Putamen (tissue), 1 donor: ENCODE results near the gene URI1.
"Not testable (repeated sequence)": the region's sequence is repeated elsewhere in the genome, so short reads cannot be mapped to it uniquely, and the experiment has no call there.

Experiments
- DNase-seq: peaks from one replicate; pipeline ENCODE4 v3.0.0-alpha.2; 2016; ENCODE audit warnings: low spot score

Gene URI1

DNA sequence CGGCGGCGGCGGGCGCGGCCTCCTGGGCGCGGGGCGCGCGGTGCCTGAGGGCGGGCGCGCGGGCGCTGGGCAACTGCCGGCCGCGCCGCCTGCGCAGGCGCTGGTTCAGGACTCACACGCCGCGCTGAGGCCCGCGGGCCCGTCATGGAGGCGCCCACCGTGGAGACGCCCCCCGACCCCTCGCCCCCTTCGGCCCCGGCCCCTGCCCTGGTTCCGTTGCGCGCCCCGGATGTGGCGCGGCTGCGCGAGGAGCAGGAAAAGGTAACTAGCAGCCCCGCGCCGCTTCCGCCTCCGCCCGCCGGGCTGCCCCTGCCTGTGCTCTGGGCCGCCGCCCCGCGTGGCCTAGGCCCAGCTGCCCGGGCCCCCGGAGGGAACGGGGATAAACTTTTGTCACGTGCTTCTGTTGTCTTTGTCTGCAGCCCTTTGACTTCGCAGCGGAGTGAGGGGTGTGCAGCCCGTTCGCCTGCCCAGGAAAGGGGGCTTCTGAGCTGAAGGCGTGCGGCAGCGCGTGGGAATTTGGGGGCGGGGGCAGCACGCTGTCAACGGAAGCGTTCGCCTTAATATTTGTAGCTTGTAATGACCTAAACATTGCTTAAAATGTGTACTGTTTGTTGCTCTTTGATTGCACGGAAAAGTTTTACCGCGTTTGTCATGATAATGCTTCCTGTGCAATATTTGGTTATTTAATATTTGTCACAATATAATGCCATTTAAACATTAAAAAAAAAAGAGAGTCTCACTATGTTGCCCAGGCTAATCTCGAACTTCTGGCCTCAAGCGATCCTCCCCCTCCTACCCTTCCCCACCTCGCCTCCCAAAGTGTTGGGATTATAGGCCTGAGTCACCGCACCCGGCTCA, 594 bp downstream of the URI1 start:
- DNase-seq: no peak

- no peak for DNase-seq
Observed at GRCh38 chr19:29943615-29944014, 1.6 kb downstream of the URI1 start.

- DNase-seq: no peak
Observed at GRCh38 chr19:29944390-29945012, 2.5 kb downstream of the URI1 start.

DNA sequence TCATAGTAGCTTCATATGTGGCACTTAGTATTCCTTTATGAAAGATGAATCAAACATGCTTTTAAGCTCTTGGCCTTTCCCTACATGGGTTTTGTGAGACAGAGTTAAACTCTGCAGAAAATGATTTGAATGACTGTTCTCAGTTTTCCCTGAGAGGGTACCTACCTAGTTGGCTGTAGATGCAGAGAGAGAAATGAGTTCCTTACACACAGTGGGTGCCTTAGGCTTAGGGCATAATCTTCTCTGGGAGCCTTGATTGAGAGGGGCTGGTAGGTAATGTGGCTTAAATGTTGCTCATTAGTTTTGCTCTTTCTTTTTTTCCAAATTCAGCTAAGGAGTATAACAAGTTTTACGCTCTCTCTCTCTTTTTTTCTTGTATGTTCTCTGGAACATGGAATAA, 3.0 kb downstream of the URI1 start:
- DNase-seq: no peak

DNA sequence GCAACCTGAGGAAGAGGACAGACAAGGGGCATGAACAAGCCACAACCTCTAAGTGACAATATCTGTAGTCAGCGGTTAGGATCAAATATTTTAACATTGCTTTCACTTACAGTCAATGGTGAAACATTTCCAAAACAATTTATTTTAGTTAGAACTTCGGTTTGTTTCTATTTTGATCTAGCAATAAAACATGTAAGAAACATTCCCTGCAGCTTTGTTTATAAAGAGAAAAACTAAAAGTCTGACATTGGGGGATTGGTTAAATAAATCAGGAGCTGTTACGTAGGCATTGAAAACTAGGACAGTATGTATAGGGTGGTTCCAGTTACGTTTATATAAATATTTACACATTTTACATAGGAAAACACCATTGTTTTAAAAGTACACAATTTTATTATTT, 3.4 kb downstream of the URI1 start:
- DNase-seq: no peak

- no peak for DNase-seq
Observed at GRCh38 chr19:29946645-29947044, 4.6 kb downstream of the URI1 start.

DNA sequence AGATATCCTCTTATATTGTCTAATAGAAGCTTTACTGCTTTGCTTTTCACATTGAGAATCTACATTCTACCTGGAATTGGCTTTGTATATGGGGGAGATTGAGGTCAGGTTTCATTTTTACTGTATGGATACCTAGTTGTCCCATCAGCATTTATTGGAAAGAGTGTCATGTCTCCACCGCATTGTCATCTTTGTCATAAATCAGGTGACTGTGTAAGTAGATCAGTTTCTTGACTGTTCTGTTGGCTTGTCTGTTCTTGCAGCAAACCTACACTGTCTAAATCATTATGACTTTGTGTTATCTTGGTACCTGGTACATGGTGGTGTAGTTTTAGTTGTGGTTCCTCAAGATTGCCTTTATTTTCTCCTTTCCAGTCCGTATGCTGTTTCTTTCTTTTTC, 5.8 kb downstream of the URI1 start:
- DNase-seq: no peak

DNA sequence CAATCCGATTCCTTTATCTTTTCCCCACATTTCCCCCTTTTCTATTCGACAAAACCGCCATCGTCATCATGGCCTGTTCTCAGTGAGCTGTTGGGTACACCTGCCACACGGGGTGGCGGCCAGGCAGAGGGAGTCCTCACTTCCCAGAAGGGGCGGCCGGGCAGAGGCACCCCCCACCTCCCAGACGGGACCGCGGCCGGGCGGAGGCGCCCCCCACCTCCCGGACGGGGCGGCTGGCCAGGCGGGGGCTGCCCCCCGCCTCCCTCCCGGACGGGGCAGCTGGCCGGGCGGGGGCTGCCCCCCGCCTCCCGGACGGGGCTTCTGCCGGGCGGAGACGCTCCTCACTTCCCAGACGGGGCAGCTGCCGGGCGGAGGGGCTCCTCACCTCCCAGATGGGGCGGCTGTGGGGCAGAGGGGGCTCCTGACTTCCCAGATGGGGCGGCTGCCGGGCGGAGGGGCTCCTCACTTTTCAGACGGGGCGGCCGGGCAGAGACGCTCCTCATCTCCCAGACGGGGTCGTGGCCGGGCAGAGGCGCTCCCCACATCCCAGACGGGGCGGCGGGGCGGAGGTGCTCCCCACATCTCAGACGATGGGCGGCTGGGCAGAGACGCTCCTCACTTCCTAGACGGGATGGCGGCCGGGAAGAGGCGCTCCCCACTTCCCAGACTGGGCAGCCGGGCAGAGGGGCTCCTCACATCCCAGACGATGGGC, 6.9 kb downstream of the URI1 start:
- not testable (repeated sequence) for DNase-seq

- DNase-seq: no peak
Observed at GRCh38 chr19:29952177-29952576, 10.1 kb downstream of the URI1 start.

DNA sequence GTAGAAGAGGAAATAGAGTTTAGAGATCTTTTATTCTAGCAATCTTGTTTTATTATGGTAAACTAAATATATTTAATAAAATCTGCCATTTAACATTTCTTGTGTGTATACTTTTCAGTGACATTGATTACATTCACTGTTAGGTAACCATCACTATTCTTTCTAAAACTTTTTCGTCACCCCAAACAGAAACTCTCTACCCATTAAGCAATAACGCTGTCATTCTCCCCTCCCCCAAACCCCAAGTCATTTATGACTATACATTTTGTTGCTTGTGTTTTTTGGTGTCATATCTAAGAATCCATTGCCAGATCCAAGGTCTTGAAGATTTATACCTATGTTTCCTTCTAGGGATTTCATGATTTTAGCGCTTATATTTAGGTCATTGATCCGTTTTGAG, 10.6 kb downstream of the URI1 start:
- DNase-seq: no peak

GRCh38 chr19:29953352-29954247, 11.6 kb downstream of the URI1 start:
- DNase-seq: no peak

- DNase-seq: no peak
Observed at GRCh38 chr19:29956855-29957254, 14.8 kb downstream of the URI1 start.

- no peak for DNase-seq
Observed at GRCh38 chr19:29961311-29961710, 19.3 kb downstream of the URI1 start.

DNA sequence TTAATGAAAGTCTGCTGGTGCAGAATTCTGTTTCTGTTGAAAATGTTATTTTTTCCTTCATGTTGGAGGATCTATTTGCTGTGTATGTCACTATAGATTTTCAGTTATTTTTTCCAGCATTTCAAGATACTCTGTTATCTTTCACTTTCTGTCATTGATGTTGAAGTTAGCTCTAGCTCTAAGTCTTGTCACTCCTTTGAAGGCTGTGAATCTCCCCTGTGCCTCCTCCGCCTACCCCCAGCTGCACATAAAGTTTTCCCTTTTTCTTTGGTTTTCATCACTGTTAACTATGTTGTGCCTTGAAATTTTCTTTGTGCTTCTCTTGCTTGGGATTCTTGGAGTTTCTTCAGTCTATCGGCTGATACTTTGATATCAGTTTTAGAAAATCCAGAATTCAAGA, 20.8 kb downstream of the URI1 start:
- no peak for DNase-seq

DNA sequence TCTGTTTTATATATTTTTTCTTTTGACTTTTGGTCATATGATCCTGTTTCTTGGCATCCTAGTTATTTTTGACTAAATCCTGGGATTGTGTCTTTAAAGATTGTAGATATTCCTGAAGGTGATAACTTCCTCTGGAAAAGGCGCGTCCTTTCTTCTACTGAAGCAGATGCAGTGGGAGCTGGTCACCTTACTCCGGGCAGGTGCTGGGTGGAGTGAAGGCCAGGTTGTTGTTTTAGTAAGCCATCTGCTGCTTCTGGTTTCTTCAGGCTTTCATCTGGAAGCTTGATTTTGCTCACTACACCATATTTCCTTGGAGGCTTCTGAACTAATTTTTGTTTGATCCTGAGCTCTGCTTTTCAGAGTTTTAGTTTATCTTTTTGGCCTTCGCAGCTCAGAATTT, 21.5 kb downstream of the URI1 start:
- no peak for DNase-seq

DNA sequence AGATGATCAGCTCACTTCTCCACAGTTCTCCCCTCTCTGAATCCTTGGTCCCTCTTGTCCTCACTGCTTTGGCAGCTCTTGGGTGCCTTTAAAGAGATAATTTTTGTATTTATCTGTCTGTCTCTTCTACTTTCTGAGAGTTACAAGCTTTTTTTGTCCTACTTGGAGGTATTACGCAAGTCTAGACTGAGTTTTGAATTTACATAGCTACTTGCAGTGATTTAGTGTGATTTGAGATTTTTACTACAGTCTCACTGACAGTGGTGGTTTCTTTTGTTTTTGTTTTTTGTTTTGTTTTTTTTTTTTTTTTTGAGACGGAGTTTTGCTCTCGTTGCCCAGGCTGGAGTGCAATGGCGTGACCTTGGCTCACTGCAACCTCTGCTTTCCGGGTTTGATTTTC, 22.1 kb downstream of the URI1 start:
- DNase-seq: no peak

GRCh38 chr19:29965492-29965891, 23.5 kb downstream of the URI1 start:
- no peak for DNase-seq

- DNase-seq: not testable (repeated sequence)
Observed at GRCh38 chr19:29966142-29966541, 24.1 kb downstream of the URI1 start.

DNA sequence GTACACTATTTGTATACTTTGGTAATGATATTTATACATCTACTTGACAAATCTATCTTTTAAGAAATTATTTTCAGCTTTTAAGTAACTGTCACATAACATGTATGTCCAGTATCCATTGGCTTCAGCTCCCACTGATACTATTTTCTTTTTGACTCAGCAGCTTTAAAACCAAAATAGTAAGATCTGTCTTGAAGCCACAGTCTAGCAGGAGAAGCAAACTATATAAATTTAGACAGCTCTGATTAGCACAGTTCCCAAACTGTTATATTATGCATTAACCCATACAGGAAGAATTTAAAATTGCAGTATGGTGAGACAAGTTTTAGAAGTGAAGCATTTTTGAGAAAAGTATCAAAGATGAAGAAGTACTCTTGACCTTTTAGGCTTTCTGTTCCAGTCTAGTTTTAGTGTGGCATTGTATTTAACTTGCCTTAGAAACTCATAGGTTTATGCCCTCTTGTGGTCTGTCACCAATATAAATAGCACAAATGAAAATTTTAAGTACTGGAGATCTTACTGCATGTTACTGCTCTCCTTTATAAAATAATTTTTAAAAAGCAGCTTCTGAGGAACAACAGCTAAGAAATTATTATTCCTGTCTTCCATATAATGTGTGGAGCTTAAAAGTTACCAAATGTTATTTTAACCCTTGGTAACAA, 24.7 kb downstream of the URI1 start:
- DNase-seq: no peak

- no peak for DNase-seq
Observed at GRCh38 chr19:29967623-29968022, 25.6 kb downstream of the URI1 start.

DNA sequence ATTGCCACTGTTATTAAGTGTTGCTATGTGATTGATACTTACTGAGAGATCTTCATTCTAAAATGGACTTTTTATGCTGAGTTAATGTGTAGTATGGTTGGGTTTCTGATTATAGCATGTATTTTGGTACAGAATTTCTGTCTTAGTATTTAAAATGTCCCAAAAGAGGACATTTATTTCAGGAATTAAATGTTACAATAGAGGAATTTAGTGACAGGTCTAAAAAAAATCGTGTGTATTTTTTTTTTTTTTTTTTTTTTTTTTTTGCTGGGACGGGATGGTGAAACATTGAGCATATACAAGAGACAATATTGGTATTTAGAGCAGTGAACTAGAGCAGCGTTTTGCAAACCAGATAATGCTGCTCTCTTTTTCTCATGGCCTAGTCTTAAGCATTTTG, 27.9 kb downstream of the URI1 start:
- DNase-seq: no peak

GRCh38 chr19:29971002-29971401, 29.0 kb downstream of the URI1 start:
- no peak for DNase-seq
